Measurements from ENCODE around the gene DEPDC4. TPM values are rescaled to one million over a fixed set of nuclear protein-coding genes. Genes with fewer than 3 reads are reported as not detected.

DEPDC4 gene
- total RNA-seq, 4 donors from 2014 or later: 0.64 to 2.3 (median 0.72) TPM; not detected in 1

- Histone ChIP-seq H3K27ac (no peak overlapping the region), H3K27me3 (no peaks in the 10 kb centered on the region), H3K9me3 (no peaks in the 10 kb centered on the region), H3K4me1 (no peaks in the 10 kb centered on the region), H3K4me3 (no peak overlapping the region), H3K36me3 (no peaks in the 10 kb centered on the region)
- TF ChIP-seq POLR2A (IDR thresholded peaks at IDR 0.05): no peak
- TF ChIP-seq CTCF (IDR thresholded peaks at IDR 0.05): no peak
- DNase-seq (ENCODE audit: low spot score in 2 of 2): no peak
These were observed 18.0 kb downstream of the DEPDC4 start for GRCh38 chr12:100248886-100249285.

GRCh38 chr12:100247765-100248164, 19.1 kb downstream of the DEPDC4 start:
- no peak overlapping the region for H3K4me3 ChIP-seq
- H3K27ac ChIP-seq: no peak overlapping the region
- 98% methylated on average over 4 of the region's 4 CpGs for WGBS
- DNase-seq (ENCODE audit: low spot score in 2 of 2): no peak
- no peaks in the 10 kb centered on the region for H3K9me3 ChIP-seq
- H3K27me3 ChIP-seq: no peaks in the 10 kb centered on the region
- H3K4me1 ChIP-seq: no peaks in the 10 kb centered on the region
- TF ChIP-seq EP300 (IDR thresholded peaks at IDR 0.05): no peak
- TF ChIP-seq POLR2A (IDR thresholded peaks at IDR 0.05): no peak
- no peak for TF ChIP-seq CTCF (IDR thresholded peaks at IDR 0.05)
- TF ChIP-seq POLR2AphosphoS5 (IDR thresholded peaks at IDR 0.05): no peak
- H3K36me3 ChIP-seq: no peaks in the 10 kb centered on the region

DNA sequence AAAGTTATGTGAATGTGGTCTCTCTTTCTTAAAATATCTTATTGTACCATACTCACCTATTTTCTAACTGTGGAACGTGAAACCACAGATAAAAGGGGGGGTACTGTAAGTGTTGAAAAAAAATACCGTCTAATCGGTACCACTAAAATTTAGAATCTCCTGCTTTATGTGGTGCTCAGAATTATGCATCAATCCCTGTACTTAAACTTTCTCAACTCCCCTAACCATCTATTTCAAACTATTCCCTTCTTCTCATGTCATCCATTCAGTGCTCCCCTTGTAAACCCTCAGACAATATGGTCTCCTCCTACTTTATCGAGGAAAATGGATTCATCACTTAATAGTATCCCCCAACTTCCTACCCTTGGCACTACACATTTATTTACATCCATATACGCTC, 23.7 kb downstream of the DEPDC4 start:
- no peak for DNase-seq (ENCODE audit: low spot score in 2 of 2)
- Histone ChIP-seq H3K27ac (no peak overlapping the region), H3K36me3 (no peaks in the 10 kb centered on the region), H3K9me3 (no peaks in the 10 kb centered on the region), H3K4me1 (no peaks in the 10 kb centered on the region), H3K27me3 (no peaks in the 10 kb centered on the region), H3K4me3 (no peak overlapping the region)
- 89% methylated on average over 5 of the region's 5 CpGs for WGBS
- TF ChIP-seq POLR2A (IDR thresholded peaks at IDR 0.05) (no peak), CTCF (IDR thresholded peaks at IDR 0.05) (no peak), POLR2AphosphoS5 (IDR thresholded peaks at IDR 0.05) (no peak)

DNA sequence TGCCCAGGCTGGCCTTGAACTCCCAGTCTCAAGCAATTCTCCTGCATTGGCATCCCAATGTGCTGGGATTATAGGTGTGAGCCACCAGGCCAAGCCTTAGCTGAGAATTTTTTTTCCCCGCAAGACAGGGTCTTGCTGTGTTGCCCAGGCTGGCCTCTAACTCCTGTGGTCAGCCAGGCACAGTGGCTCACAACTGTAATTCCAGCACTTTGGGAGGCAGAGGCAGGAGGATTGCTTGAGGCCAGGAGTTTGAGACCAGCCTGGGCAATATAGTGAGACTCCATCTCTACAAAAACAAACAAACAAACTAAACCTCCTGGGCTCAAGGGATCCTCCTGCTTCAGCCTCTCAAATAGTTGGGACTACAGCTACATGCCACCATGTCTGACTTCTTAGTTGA, 27.3 kb downstream of the DEPDC4 start:
- Histone ChIP-seq H3K4me1 (peaks cover under 1% of the 10 kb centered on the region), H3K4me3 (no peak overlapping the region), H3K9me3 (no peaks in the 10 kb centered on the region), H3K27me3 (no peaks in the 10 kb centered on the region), H3K27ac (no peak overlapping the region), H3K36me3 (no peaks in the 10 kb centered on the region)
- WGBS: 88% methylated on average over 1 of the region's 1 CpG
- no peak for DNase-seq (ENCODE audit: low spot score in 2 of 2)
- TF ChIP-seq EP300 (IDR thresholded peaks at IDR 0.05) (no peak), CTCF (IDR thresholded peaks at IDR 0.05) (no peak), POLR2A (IDR thresholded peaks at IDR 0.05) (no peak), POLR2AphosphoS5 (IDR thresholded peaks at IDR 0.05) (no peak)

GRCh38 chr12:100238801-100239200, 28.1 kb downstream of the DEPDC4 start:
- H3K4me3 ChIP-seq: no peak overlapping the region
- H3K9me3 ChIP-seq: no peaks in the 10 kb centered on the region
- TF ChIP-seq POLR2AphosphoS5 (IDR thresholded peaks at IDR 0.05): no peak
- TF ChIP-seq EP300 (IDR thresholded peaks at IDR 0.05): no peak
- no peak for TF ChIP-seq CTCF (IDR thresholded peaks at IDR 0.05)
- no peak for TF ChIP-seq POLR2A (IDR thresholded peaks at IDR 0.05)
- no peak for DNase-seq (ENCODE audit: low spot score in 2 of 2)
- H3K27ac ChIP-seq: no peak overlapping the region
- WGBS: 99% methylated on average over 3 of the region's 3 CpGs
- no peaks in the 10 kb centered on the region for H3K27me3 ChIP-seq
- peaks cover 8% of the 10 kb centered on the region for H3K4me1 ChIP-seq
- no peaks in the 10 kb centered on the region for H3K36me3 ChIP-seq
